Neuronal stem cell (in vitro differentiated cells): ENCODE results near the gene CACNA1C.

Experiments
- DNase-seq: peaks from one replicate; pipeline ENCODE4 v3.0.0-alpha.2; 2013; ENCODE audit warnings: low spot score
- H2AFZ ChIP-seq: one replicate; pipeline ENCODE4 v1.6.1; 2013; ENCODE audit warnings: mild to moderate bottlenecking, low read length, inconsistent platforms
- H2AK5ac ChIP-seq: 2 replicates; pipeline ENCODE4 v1.6.1; 2013; ENCODE audit warnings: low read depth, mild to moderate bottlenecking, inconsistent platforms, low read length, moderate library complexity, mixed read lengths
- H2BK120ac ChIP-seq: 2 replicates; pipeline ENCODE4 v1.6.1; 2013; ENCODE audit warnings: low read depth, mild to moderate bottlenecking, inconsistent platforms, low read length, moderate library complexity, mixed read lengths
- H2BK12ac ChIP-seq: one replicate; pipeline ENCODE4 v1.6.1; 2013; ENCODE audit warnings: low read length, inconsistent platforms
- H2BK15ac ChIP-seq: 2 replicates; pipeline ENCODE4 v1.6.1; 2013; ENCODE audit warnings: mild to moderate bottlenecking, low read length, inconsistent platforms, mixed read lengths
- H2BK5ac ChIP-seq: one replicate; pipeline ENCODE4 v1.6.1; 2013; ENCODE audit warnings: inconsistent platforms, mild to moderate bottlenecking, low read length, moderate library complexity
- H3K14ac ChIP-seq: one replicate; pipeline ENCODE4 v1.6.1; 2013; ENCODE audit warnings: low read length, inconsistent platforms
- H3K18ac ChIP-seq: 2 replicates; pipeline ENCODE4 v1.6.1; 2013; ENCODE audit warnings: low read length, inconsistent platforms
- H3K23ac ChIP-seq: 2 replicates; pipeline ENCODE4 v1.6.1; 2013; ENCODE audit warnings: low read depth, mild to moderate bottlenecking, mixed read lengths, low read length, inconsistent platforms; ENCODE audit not compliant: poor library complexity
- H3K27ac ChIP-seq: replicated peaks from 3 replicates; pipeline ENCODE4 v1.5.1; 2013; ENCODE audit warnings: low read length, inconsistent platforms
- H3K27me3 ChIP-seq, 3 experiments: 2 replicates each; pipeline ENCODE4 v1.6.1; 2013; ENCODE audit warnings: low read length in 3 of 3, mild to moderate bottlenecking in 2 of 3, inconsistent platforms in 1 of 3, low read depth in 1 of 3, mixed read lengths in 1 of 3, moderate library complexity in 1 of 3; ENCODE audit not compliant: control insufficient read depth in 3 of 3, insufficient read depth in 3 of 3
- H3K36me3 ChIP-seq, 2 donors: replicated peaks in 1 of 2; 2 replicates each; pipeline ENCODE4 v1.6.1; 2013; ENCODE audit warnings: low read length in 2 of 2; ENCODE audit not compliant: control insufficient read depth in 2 of 2, insufficient read depth in 2 of 2
- H3K4ac ChIP-seq: 2 replicates; pipeline ENCODE4 v1.6.1; 2013; ENCODE audit warnings: inconsistent platforms, mild to moderate bottlenecking, low read length, moderate library complexity
- H3K4me1 ChIP-seq, 2 donors: 1 replicate in 1 of 2; 2 replicates in 1 of 2; pipeline ENCODE4 v1.6.1; 2013; ENCODE audit warnings: low read length in 2 of 2, low read depth in 1 of 2; ENCODE audit not compliant: control insufficient read depth in 2 of 2, insufficient read depth in 1 of 2
- H3K4me2 ChIP-seq: one replicate; pipeline ENCODE4 v1.6.1; 2013; ENCODE audit warnings: mild to moderate bottlenecking, low read length, inconsistent platforms; ENCODE audit not compliant: insufficient read depth, poor library complexity, severe bottlenecking
- H3K4me3 ChIP-seq, 2 donors: 2 replicates each; pipeline ENCODE4 v1.5.1; 2013; ENCODE audit warnings: low read length in 2 of 2, mild to moderate bottlenecking in 2 of 2, inconsistent platforms in 1 of 2, moderate library complexity in 1 of 2
- H3K79me1 ChIP-seq: one replicate; pipeline ENCODE4 v1.6.1; 2013; ENCODE audit warnings: low read depth, mild to moderate bottlenecking, inconsistent platforms, low read length, moderate library complexity
- H3K9ac ChIP-seq: one replicate; pipeline ENCODE4 v1.6.1; 2013; ENCODE audit warnings: mild to moderate bottlenecking, low read depth, low read length, inconsistent platforms; ENCODE audit not compliant: poor library complexity
- H3K9me3 ChIP-seq, 2 donors: replicated peaks in 1 of 2; 2 replicates each; pipeline versions ENCODE3 to v1.6.1; 2013; ENCODE audit warnings: low read length in 2 of 2, mild to moderate bottlenecking in 2 of 2, inconsistent platforms in 1 of 2, low read depth in 1 of 2, mixed read lengths in 1 of 2, moderate library complexity in 1 of 2; ENCODE audit not compliant: control insufficient read depth in 2 of 2, insufficient read depth in 1 of 2
- H4K8ac ChIP-seq: one replicate; pipeline ENCODE4 v1.6.1; 2013; ENCODE audit warnings: low read depth, mild to moderate bottlenecking, inconsistent platforms, low read length, moderate library complexity
- H4K91ac ChIP-seq: one replicate; pipeline ENCODE4 v1.6.1; 2013; ENCODE audit warnings: low read length, low read depth, mild to moderate bottlenecking, inconsistent platforms; ENCODE audit not compliant: poor library complexity
- WGBS, 2 donors: extraction: QIAGEN DNeasy Blood & Tissue Kit; methylation state at CpG; one replicate each; pipeline ENCODE4 v1.1.7; 2013; ENCODE audit warnings: missing lambda C conversion rate in 2 of 2, mixed read lengths in 1 of 2; ENCODE audit not compliant: insufficient read length in 2 of 2, insufficient replicate concordance in 1 of 2; ENCODE audit errors: extremely low coverage in 2 of 2; 5-methylcytosine and 5-hydroxymethylcytosine counted together

CACNA1C gene

DNA sequence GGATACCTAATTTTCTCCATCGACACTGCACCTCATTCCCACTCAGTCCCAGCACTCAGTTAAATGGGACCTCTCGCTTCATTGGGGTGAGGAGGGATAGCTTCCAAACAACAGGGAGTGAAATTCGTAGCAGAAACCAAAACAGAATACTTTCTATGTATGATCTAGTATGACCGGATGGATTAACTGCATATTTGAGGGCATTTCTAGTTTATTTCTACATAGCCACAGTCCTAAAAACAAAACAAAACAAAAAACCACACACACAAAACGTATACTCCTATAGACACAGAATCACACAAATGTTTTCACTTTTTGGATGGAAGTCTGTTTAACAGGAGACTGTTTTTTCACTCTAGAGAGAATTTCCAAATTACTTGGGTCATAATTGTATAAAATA, 434.5 kb downstream of the CACNA1C start:
- H3K27ac ChIP-seq, result no peak overlapping the region
- peaks cover 0 to 32% (median 0%) of the 10 kb centered on the region in 3 experiments for H3K27me3 ChIP-seq
- H4K91ac ChIP-seq, result no peak overlapping the region
- DNase-seq, result no peak
- H2BK12ac ChIP-seq, result no peak overlapping the region
- H3K4me2 ChIP-seq, result no peak overlapping the region
- no peak overlapping the region for H2BK120ac ChIP-seq
- H3K14ac ChIP-seq, result no peak overlapping the region
- H2BK5ac ChIP-seq, result no peak overlapping the region
- H2AFZ ChIP-seq, result no peak overlapping the region
- no peak overlapping the region for H3K9ac ChIP-seq
- H4K8ac ChIP-seq, result no peak overlapping the region
- no peaks in the 10 kb centered on the region for H3K9me3 ChIP-seq
- H2BK15ac ChIP-seq, result no peak overlapping the region
- 100% methylated on average over 1 of the region's 5 CpGs; no CpG with 5 or more reads in 1 of the 2 donors for WGBS, 2 donors
- no peak overlapping the region for H3K23ac ChIP-seq
- H3K36me3 ChIP-seq, result no peaks in the 10 kb centered on the region
- no peak overlapping the region for H3K4me3 ChIP-seq
- no peak overlapping the region for H2AK5ac ChIP-seq
- no peaks in the 10 kb centered on the region for H3K4me1 ChIP-seq
- H3K18ac ChIP-seq, result no peak overlapping the region
- no peak overlapping the region for H3K4ac ChIP-seq
- no peaks in the 10 kb centered on the region for H3K79me1 ChIP-seq

DNA sequence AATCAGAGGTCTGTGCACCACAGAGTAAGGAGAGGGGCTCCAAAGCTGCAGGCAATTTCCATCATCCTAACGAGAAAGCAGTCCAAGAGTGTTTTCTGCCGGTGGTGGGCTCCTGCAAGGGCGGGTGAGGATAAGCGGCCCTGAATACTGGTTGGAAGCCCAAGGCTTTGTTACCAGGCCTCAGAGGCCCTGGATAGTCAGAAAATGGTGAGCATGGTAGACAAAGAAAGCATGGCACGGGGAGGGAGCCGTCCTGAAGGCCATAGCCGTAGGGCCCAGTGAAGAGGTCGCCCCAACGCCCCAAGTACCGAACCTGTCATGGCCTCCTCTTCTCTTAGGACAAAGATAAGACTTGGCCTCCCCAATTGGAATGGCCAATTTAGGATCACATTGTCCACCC, 435.3 kb downstream of the CACNA1C start:
- Histone ChIP-seq H2BK120ac (no peak overlapping the region), H3K4me1 (no peaks in the 10 kb centered on the region), H3K27me3 (peaks cover 0 to 34% (median 0%) of the 10 kb centered on the region in 3 experiments), H3K36me3 (no peaks in the 10 kb centered on the region), H3K4ac (no peak overlapping the region), H3K27ac (no peak overlapping the region), H4K91ac (no peak overlapping the region), H2BK12ac (no peak overlapping the region), H2BK5ac (no peak overlapping the region), H3K9me3 (no peaks in the 10 kb centered on the region), H3K4me2 (no peak overlapping the region), H3K14ac (no peak overlapping the region), H2BK15ac (no peak overlapping the region), H2AFZ (no peak overlapping the region), H3K9ac (no peak overlapping the region), H3K4me3 (no peak overlapping the region), H3K79me1 (no peaks in the 10 kb centered on the region), H4K8ac (no peak overlapping the region), H3K18ac (peak overlapping the region; percentile 39), H3K23ac (no peak overlapping the region), H2AK5ac (no peak overlapping the region)
- no CpG with 5 or more reads among the region's 10 CpGs for WGBS, 2 donors
- no peak for DNase-seq

DNA sequence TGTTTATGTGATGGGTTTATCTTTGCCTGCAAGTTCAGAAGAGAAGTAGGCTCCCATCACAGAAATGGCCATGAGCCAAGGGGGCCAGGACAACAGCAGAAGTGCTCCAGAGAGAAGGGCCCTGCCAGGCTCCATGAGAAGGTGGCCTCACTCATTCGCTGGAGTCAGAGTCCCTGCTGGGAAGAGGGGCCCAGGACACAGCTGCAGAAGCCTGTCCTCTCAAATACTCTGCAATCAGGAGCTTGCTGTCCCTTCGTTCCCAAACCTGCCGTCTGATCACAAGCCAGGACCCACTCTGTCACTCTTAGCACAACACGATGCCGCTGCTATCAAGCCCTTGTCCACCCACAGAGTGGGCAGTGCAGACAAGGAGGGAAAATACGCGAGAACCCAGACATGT, 435.8 kb downstream of the CACNA1C start:
- Histone ChIP-seq H3K36me3 (no peaks in the 10 kb centered on the region), H2BK12ac (no peak overlapping the region), H2AK5ac (no peak overlapping the region), H4K8ac (no peak overlapping the region), H3K9ac (no peak overlapping the region), H3K18ac (peak overlapping the region; percentile 20), H2BK15ac (no peak overlapping the region), H2BK5ac (no peak overlapping the region), H3K4me3 (no peak overlapping the region), H4K91ac (no peak overlapping the region), H3K79me1 (no peaks in the 10 kb centered on the region), H3K27ac (no peak overlapping the region), H3K23ac (no peak overlapping the region), H3K14ac (no peak overlapping the region), H3K4me1 (peaks cover 0 to 2% of the 10 kb centered on the region in 2 donors), H2BK120ac (no peak overlapping the region), H3K27me3 (peaks cover 0 to 36% (median 0%) of the 10 kb centered on the region in 3 experiments), H3K9me3 (no peaks in the 10 kb centered on the region), H3K4me2 (no peak overlapping the region), H2AFZ (no peak overlapping the region), H3K4ac (no peak overlapping the region)
- WGBS, 2 donors, result no CpG with 5 or more reads among the region's 7 CpGs
- no peak for DNase-seq

DNA sequence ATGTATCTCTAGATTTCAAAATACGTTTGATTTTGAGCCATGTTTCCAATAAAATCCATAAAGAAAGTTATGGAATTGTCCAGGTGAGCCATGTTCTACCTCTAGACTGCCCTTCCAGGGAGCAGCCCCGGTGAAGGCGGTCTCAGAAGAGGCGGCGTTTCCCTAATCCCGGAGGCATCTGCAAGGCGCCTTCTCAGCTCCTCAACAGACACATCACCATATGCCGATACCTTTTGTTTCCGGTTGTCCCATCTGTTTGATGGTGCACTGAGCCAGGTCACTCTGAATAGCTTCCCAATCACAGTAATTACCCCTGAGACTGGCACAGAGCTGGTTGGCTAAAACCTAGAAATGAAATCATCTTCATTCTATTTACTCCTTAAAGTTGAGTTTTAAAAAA, 436.5 kb downstream of the CACNA1C start:
- Histone ChIP-seq H3K27me3 (peaks cover 0 to 34% (median 0%) of the 10 kb centered on the region in 3 experiments), H3K36me3 (no peaks in the 10 kb centered on the region), H2BK5ac (no peak overlapping the region), H3K4me3 (no peak overlapping the region), H2BK120ac (no peak overlapping the region), H3K14ac (no peak overlapping the region), H2BK15ac (no peak overlapping the region), H4K8ac (no peak overlapping the region), H2AK5ac (no peak overlapping the region), H3K9me3 (no peaks in the 10 kb centered on the region), H3K27ac (no peak overlapping the region), H3K4ac (no peak overlapping the region), H2AFZ (no peak overlapping the region), H2BK12ac (no peak overlapping the region), H4K91ac (no peak overlapping the region), H3K9ac (no peak overlapping the region), H3K4me1 (peaks cover 0 to 2% of the 10 kb centered on the region in 2 donors), H3K4me2 (no peak overlapping the region), H3K18ac (no peak overlapping the region), H3K79me1 (no peaks in the 10 kb centered on the region), H3K23ac (no peak overlapping the region)
- no CpG with 5 or more reads among the region's 9 CpGs for WGBS, 2 donors
- no peak for DNase-seq
